GM12891 (cell line): ENCODE data around the gene DNAH5.

Experiments used
- POLR2A ChIP-seq: IDR thresholded peaks from 2 replicates; pipeline ENCODE4 v1.6.1; 2011; ENCODE audit warnings: low read depth, low read length, control low read depth
- POLR2AphosphoS5 ChIP-seq: IDR thresholded peaks from 2 replicates; pipeline ENCODE4 v1.6.1; 2011; ENCODE audit warnings: low read depth, low read length, control low read depth
- SPI1 ChIP-seq: IDR thresholded peaks from 2 replicates; pipeline ENCODE4 v1.6.1; 2011; ENCODE audit warnings: low read depth, low read length, control low read depth
- TAF1 ChIP-seq: IDR thresholded peaks from 2 replicates; pipeline ENCODE4 v1.6.1; 2011; ENCODE audit warnings: low read depth, low read length, control low read depth

DNA sequence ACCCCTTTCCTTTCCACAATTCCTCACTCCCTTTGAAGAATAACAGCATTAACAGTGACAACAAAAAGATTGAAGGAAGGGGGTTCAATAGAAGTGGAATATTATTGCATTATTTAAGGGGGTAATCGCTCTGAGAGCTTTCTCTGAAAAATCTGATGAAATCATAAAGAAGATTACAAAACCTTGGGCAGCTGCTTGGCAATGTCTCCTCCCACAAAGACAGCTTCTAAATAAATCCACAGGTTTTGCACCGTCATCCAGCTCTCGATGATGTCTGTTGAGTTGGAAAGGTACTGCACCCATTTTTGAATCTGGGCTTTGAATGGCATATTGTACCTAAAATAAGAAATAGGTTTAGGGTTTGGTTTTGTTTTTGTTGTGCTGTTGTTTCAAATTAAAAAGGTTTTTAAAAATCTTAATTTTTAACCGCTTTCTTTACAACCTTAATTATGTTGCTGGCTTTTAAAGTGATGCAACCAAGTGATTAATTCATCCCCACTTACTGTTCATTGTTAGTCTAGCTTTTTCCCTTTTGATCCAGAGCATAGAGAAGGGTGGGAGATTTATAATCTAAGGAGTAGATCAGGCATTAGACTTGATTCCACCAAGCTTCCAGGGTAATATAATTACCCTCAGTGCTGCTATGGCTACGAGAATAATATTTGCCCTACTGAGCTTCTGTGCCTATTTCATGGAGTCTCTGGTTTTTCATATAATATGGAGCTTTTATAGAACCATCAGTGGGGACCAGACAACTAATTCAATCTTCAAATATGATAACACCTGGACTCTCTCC lies 85.0 kb downstream of the DNAH5 start:
- TF ChIP-seq SPI1: no peak
- TF ChIP-seq POLR2A: no peak
- no peak for TF ChIP-seq POLR2AphosphoS5
- no peak for TF ChIP-seq TAF1
